Heart left ventricle (tissue), 16 donors: ENCODE results near the gene HILPDA. TPM values are rescaled to one million over a fixed set of nuclear protein-coding genes. Genes with fewer than 3 reads are reported as not detected.
"Not testable (repeated sequence)": the region's sequence is repeated elsewhere in the genome, so short reads cannot be mapped to it uniquely, and the experiment has no call there.

Experiments used
- ATAC-seq, 4 donors: fragments of 200-7000 bp; cut with Tn5 transposase; one replicate each; pipeline ENCODE4 v1.9.1; 2020 to 2022; ENCODE audit warnings: moderate library complexity in 4 of 4, mild to moderate bottlenecking in 3 of 4, moderate number of reproducible peaks in 1 of 4
- DNase-seq, 5 donors: peaks; one replicate each; pipeline ENCODE4 v3.0.0-alpha.2; 2020
- H3K27ac ChIP-seq, 12 donors: fragments of 200-600 bp; sonication (generic) in 4 of 12; one replicate each; pipeline versions ENCODE4 v1.5.0 to v1.8.0; 2016 to 2022; ENCODE audit warnings: mild to moderate bottlenecking in 2 of 12
- H3K27me3 ChIP-seq, 9 donors: fragments of 200-600 bp; sonication (generic) in 2 of 9; one replicate each; pipeline versions ENCODE4 v1.5.1 to v1.8.0; 2016 to 2022; ENCODE audit warnings: mild to moderate bottlenecking in 3 of 9
- H3K36me3 ChIP-seq, 9 donors: fragments of 200-600 bp; sonication (generic) in 2 of 9; one replicate each; pipeline versions ENCODE4 v1.5.0 to v1.8.0; 2018 to 2022; ENCODE audit warnings: mild to moderate bottlenecking in 2 of 9
- H3K4me1 ChIP-seq, 12 donors: fragments of 200-600 bp; sonication (generic) in 4 of 12; one replicate each; pipeline versions ENCODE4 v1.5.0 to v1.8.0; 2016 to 2022; ENCODE audit warnings: mild to moderate bottlenecking in 3 of 12
- H3K4me3 ChIP-seq, 12 donors: fragments of 200-600 bp; sonication (generic) in 4 of 12; one replicate each; pipeline versions ENCODE4 v1.5.0 to v1.8.0; 2017 to 2022; ENCODE audit warnings: mild to moderate bottlenecking in 9 of 12, moderate library complexity in 4 of 12
- H3K9me3 ChIP-seq, 12 donors: fragments of 200-600 bp; sonication (generic) in 4 of 12; one replicate each; pipeline versions ENCODE4 v1.5.0 to v1.8.0; 2016 to 2022; ENCODE audit warnings: mild to moderate bottlenecking in 1 of 12
- CTCF ChIP-seq, 12 donors: fragments of 200-600 bp; sonication (generic) in 4 of 12; IDR thresholded peaks; one replicate each; pipeline versions ENCODE4 v1.5.0 to v1.8.0; 2018 to 2022; ENCODE audit warnings: antibody characterized with exemption in 12 of 12, mild to moderate bottlenecking in 5 of 12
- POLR2A ChIP-seq, 2 donors: fragments of 450-650 bp; IDR thresholded peaks; one replicate each; pipeline ENCODE4 v1.6.1; 2017; ENCODE audit warnings: antibody characterized with exemption in 2 of 2, mild to moderate bottlenecking in 2 of 2, moderate library complexity in 2 of 2
- WGBS, 4 donors: extraction: QIAGEN DNeasy Blood & Tissue Kit in 2 of 4; methylation state at CpG; one replicate each; pipeline versions ENCODE4 v1.1.5 to v1.1.7; 2013 to 2018; 5-methylcytosine and 5-hydroxymethylcytosine counted together
- intact Hi-C, 10 donors: fragments of 100-400 bp; cut with DNase I; formaldehyde crosslinking; loops; one replicate each; pipeline versions ENCODE4 v1.11.1 to v1.14.2; 2022
- polyA plus RNA-seq, 2 donors: library from polyadenylated mRNA; stranded (reverse); fragments of 200-250 nt; gene quantifications; one replicate each; pipeline ENCODE4 v1.2.3, GENCODE V29; 2013
- total RNA-seq, 9 donors: library from RNA; depleted of rRNA in 2 of 9; stranded (reverse); fragments of >200 nt in 2 of 9; fragmentation: NEBNext Ultra II Directional in 3 of 9; extraction: Animal tissue kit (Norgen Biotek cat#: 25700) in 3 of 9; gene quantifications; one replicate each; pipeline versions ENCODE4 v1.1.0 to v1.2.4, GENCODE V29; 2016 to 2023
- donor health status: ischemic (EF 13 %, LVEDD 7.1; RV severe dilation, severe dysfunction).
- donor health status: healthy with polysubstance abuse.
- donor health status: DM: no; HTN: yes; CAD: no.
- donor health status: DM: no; HTN: no; CAD: no.
- donor health status: ischemic (EF 25% LVEDD 6.9; RV normal size, moderate dysfunction).
- donor health status: ischemic (EF 25% LVEDD 5.7; RV mildly dilated, moderate dysfunction).
- donor health status: healthy.
- donor health status: DM: yes; HTN: yes; CAD: no.
- donor health status: ischemic (EF 35%, LVEDD 5.7; RV mildly dilated, moderate dysfunction).
- donor health status: nonischemic (EF 11% LVEDD 7.7; RV severe dilation, severe dysfunction).
- donor health status: DM: yes; HTN: yes; CAD: no.
- donor health status: PGD.
- donor health status: ischemic (EF 29% LVEDD 5.4; RV normal size, mild dysfunction).
- donor health status: nonischemic (EF 23%, LVEDD 6.1; RV moderate dilation, normal function).

The HILPDA gene
- total and polyA plus RNA-seq, 11 donors = 6.1 to 17.7 (median 7.7) TPM

GRCh38 chr7:128456255-128456725 is 612 bp downstream of the HILPDA start:
- H3K4me3 ChIP-seq = peak overlapping the region; percentile 54 to 93 (median 78)
- no peaks in the 10 kb centered on the region for H3K9me3 ChIP-seq
- peaks cover 7 to 52% (median 38%) of the 10 kb centered on the region in 12 donors for H3K4me1 ChIP-seq
- WGBS, 4 donors = 2 to 7% (median 7%) methylated on average over 5 of the region's 5 CpGs
- DNase-seq (no peak), ATAC-seq (no peak)
- no peak for TF ChIP-seq CTCF (IDR thresholded peaks at IDR 0.05)
- no peak for TF ChIP-seq POLR2A (IDR thresholded peaks at IDR 0.05)
- H3K36me3 ChIP-seq = peaks cover 0 to 7% (median 5%) of the 10 kb centered on the region in 9 donors
- intact Hi-C loops = loop anchor here in 2 of 10 donors (5.0 to 10.0 kb wide), 2 partner anchors 51 to 109 kb away; partner anchors contain the start of gene IMPDH1 (in 1 of the 2)
- peak overlapping the region; percentile 86 to 99 (median 92) for H3K27ac ChIP-seq
- H3K27me3 ChIP-seq = no peaks in the 10 kb centered on the region

DNA sequence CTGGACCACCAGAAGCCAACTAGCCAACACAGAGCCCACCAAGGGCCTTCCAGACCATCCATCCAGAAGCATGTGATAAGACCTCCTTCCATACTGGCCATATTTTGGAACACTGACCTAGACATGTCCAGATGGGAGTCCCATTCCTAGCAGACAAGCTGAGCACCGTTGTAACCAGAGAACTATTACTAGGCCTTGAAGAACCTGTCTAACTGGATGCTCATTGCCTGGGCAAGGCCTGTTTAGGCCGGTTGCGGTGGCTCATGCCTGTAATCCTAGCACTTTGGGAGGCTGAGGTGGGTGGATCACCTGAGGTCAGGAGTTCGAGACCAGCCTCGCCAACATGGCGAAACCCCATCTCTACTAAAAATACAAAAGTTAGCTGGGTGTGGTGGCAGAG is 1.7 kb downstream of the HILPDA start:
- H3K4me1 ChIP-seq = peaks cover 7 to 53% (median 41%) of the 10 kb centered on the region in 12 donors
- WGBS, 4 donors = 88 to 98% (median 95%) methylated on average over 6 of the region's 6 CpGs

DNA sequence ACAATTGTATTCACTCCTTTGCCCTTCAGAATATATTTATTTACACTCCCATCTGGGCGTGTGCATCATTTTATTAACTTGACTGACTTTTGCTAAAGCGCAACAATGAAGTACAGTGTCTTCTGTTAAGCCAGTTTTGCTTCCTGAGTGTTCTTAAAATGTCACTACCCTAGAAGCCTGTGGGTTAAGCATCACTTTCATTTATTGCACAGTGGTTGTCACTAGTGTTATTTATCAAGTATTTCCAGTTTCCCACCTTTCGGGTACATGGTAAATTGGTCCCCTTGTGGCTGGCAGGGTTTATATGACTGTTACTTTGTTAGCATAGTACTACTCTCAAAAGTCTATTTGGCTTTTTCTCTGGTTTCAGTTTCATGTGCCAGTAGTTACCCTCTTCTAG is 3.3 kb downstream of the HILPDA start:
- intact Hi-C loops = loop anchor here in 9 of 10 donors (1.0 to 10.0 kb wide), 7 partner anchors 30 to 112 kb away; partner anchors contain the start of gene IMPDH1 (in 1 of the 9)
- H3K27ac ChIP-seq = peak overlapping the region in 1 of 12 donors; percentile 26
- WGBS, 4 donors = 59 to 69% (median 67%) methylated on average over 3 of the region's 3 CpGs

More for the DNA sequence above, 1.7 kb downstream of the HILPDA start:
- H3K27me3 ChIP-seq, DNase-seq, H3K36me3 ChIP-seq, H3K9me3 ChIP-seq, ATAC-seq: not testable (repeated sequence)
- intact Hi-C loops = loop anchor here in 2 of 10 donors (5.0 to 10.0 kb wide), 2 partner anchors 53 to 110 kb away; partner anchors contain the start of gene IMPDH1 (in 1 of the 2)
- peak overlapping the region in 1 of 12 donors; percentile 7 for H3K27ac ChIP-seq
- peak overlapping the region in 1 of 12 donors; percentile 91 for H3K4me3 ChIP-seq

GRCh38 chr7:128459394-128459878 is 3.8 kb downstream of the HILPDA start:
- TF ChIP-seq CTCF (IDR thresholded peaks at IDR 0.05) = peak; percentile 70 to 89 (median 78)
- TF ChIP-seq POLR2A (IDR thresholded peaks at IDR 0.05) = no peak
- Histone ChIP-seq H3K9me3 (no peaks in the 10 kb centered on the region), H3K36me3 (peaks cover 0 to 7% (median 5%) of the 10 kb centered on the region in 9 donors), H3K4me3 (no peak overlapping the region), H3K4me1 (peaks cover 7 to 40% (median 30%) of the 10 kb centered on the region in 12 donors), H3K27me3 (no peaks in the 10 kb centered on the region), H3K27ac (no peak overlapping the region)
- DNase-seq (peak in 4 of 5 donors; percentile 42 to 65 (median 63)), ATAC-seq (peak in 3 of 4 donors; percentile 21 to 47 (median 22))
- WGBS, 4 donors = 29 to 42% (median 34%) methylated on average over 5 of the region's 5 CpGs
- intact Hi-C loops = loop anchor here in 9 of 10 donors (1.0 to 10.0 kb wide), 7 partner anchors 31 to 112 kb away; partner anchors contain the start of gene IMPDH1 (in 1 of the 9)

More for the DNA sequence above, 3.3 kb downstream of the HILPDA start:
- ATAC-seq (no peak), DNase-seq (no peak)
- H3K9me3 ChIP-seq = no peaks in the 10 kb centered on the region
- H3K4me3 ChIP-seq = no peak overlapping the region
- TF ChIP-seq POLR2A (IDR thresholded peaks at IDR 0.05) (no peak), CTCF (IDR thresholded peaks at IDR 0.05) (no peak)
- peaks cover 7 to 45% (median 35%) of the 10 kb centered on the region in 12 donors for H3K4me1 ChIP-seq
- no peaks in the 10 kb centered on the region for H3K27me3 ChIP-seq
- H3K36me3 ChIP-seq = peaks cover 0 to 7% (median 5%) of the 10 kb centered on the region in 9 donors
